ENCODE measurements around the gene FZR1.

The FZR1 gene

DNA sequence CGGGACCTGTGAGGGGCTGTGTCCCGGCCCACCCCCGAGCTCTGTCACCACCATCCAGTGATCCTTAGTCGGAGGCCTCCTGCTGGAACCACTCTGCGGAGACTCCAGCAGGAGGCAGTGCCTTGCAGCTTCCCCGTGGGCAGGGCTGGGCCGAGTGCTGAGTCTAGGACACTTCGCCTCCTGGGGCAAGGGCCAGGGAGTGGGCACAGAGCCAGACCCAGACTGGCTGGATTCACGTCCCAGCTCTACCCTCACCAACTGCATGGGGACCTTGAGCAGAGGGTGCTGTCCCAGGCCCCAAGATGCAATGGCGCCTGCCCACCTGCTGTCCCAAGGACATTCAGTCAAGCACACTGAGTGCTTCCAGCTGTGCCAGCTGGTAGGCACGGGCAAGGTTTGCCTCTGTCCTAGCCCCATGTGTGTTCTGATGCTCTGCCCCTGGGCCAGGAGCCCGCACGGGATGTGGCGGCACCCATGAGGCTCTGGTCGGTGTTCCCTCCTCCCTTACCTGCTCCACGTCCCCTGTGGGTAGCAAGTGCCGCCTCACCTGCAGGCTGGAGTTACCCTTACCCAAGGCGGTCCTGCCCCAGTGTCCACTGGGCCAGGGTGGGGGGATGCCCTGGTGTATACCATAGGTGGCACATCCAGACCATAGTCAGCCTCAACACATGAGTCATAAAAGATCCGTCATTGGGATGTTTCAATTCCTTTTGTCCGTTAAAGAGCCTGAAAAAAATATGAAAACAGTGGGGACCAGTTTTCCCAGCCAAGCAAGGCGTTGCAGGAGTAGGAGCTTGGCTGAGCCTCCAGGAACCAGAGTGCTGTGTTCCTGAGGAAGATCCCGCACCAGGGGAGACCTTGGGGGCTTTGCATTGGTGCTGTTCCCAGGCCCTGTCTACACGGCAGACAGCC lies 7.4 kb downstream of the FZR1 start:
- DNase-seq = peak in 4 of 51 donors; percentile 12 to 41 (median 18)

DNA sequence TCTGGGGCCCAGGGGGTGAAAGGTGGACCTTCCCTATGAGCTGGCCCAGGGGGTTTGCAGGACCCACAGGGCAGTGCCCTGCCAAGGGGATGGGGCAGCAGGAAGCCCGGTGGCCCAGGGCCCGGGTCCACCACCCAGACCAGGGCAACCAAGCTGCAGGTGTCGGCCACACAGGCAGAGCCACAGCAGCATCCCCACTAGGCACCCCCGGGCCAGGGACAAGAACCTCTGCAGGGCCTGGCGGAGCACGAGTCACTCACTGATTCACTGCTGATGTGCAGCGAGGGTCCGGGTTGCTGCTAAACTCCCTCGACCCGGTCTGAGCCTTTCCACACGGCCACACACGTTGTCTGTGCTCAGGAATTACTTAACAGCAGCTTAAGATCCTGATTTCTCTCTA lies 8.8 kb downstream of the FZR1 start:
- DNase-seq = no peak

DNA sequence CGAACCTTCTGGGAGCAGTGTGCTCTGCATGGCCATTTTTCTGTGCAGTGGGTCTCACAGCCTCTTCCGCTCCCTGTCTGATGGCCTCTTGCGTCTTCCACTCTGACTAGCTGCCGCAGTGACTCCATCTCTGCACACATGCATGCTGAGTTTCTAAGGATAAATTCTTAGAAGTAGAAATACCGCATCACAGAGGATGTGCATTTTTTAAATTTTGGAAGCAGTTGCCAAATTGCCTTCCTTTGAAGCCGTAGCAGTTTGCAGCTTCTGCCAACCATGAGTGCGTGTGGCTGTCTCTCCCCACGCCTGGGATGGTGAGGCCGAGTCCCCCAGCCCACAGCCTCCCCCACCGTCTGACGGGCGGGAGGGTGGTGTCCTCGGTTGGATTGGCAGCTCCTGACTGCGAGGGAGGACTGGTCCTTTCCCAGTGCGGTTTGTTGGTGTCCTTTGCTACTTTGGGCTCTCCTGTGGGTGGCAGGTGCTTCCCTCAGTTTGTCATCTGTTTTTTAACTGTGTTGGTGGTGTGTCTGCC lies 9.8 kb downstream of the FZR1 start:
- DNase-seq = peak in 1 of 51 donors; percentile 41

DNA sequence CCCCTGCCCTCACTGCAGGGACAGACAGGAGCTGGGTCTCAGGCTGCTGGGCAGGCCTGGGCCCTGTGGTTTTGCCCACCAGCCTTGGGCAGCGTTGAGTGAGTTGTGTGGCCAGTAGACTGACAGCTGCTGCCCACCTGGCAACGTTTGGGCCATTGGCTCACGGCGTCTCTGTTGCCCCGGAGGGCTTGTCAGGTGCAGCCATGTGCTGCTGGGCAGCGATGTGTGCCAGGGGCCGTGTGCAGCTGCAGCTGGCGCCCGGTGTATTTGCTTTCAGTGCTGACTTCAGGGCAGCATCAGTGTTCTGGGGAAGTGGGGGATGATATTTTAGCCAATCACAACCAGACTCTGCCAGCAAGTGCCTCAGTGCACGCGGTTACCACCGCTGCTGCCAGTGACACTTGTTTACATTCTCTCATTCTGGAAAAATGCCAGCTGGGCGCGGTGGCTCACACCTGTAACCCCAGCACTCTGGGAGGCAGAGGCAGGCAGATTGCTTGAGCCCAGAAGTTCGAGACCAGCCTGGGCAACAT lies 10.6 kb downstream of the FZR1 start:
- peak in 11 of 51 donors; percentile 10 to 37 (median 23) for DNase-seq

DNA sequence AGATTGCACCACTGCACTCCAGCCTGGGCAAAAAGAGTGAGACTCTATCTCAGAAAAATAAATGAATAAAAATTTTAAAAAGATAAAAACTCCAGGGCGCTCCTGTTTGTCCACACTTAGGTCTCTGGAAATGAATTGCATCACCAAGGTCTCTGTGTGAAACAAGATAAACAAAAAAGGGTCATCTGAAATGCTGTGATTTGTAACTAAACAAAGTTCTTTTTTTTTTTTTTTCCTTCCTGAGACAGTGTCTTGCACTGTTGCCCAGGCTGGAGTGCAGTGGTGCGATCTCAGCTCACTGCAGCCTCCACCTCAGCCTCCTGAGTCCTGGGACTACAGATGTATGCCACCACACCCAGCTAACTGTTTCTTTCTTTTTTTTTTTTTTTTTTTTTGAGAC lies 11.5 kb downstream of the FZR1 start:
- no peak for DNase-seq

DNA sequence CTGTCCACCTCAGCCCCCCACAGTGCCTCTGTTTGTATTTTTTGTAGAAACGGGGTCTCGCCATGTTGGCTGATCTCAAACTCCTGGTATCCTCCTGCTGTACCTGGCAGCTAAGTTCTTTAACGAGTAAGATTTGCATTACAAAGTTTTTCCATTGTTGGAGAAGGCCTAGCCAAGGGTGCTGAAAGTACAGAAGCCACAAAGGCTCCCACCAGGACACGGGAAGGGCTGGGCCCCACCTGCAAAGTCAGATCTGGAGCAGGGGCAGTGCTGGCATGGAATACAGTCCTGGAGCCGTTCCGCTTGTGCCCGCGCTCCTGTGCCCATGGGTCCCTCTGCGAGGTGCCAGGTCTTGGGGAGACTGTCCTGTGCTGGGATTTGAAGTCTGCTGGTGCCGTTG lies 12.1 kb downstream of the FZR1 start:
- DNase-seq = no peak

DNA sequence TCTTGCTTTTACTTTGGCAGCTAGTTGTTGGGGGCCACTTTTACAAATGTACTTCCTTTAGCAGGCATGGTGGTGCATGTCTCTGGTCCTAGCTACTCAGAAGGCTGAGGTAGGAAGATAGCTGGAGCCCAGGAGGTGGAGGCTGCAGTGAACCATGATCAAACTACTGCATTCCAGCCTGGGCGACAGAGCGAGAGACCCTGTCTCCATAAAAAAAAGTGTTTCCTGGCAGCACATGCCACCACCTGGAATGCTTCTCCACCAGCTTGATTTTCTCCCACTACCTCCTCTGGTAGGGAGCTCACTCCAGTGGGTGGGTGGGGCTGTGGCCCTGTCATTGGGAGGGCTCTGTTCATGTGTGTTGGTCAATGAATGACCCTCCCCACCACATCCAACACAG lies 12.5 kb downstream of the FZR1 start:
- DNase-seq = no peak

DNA sequence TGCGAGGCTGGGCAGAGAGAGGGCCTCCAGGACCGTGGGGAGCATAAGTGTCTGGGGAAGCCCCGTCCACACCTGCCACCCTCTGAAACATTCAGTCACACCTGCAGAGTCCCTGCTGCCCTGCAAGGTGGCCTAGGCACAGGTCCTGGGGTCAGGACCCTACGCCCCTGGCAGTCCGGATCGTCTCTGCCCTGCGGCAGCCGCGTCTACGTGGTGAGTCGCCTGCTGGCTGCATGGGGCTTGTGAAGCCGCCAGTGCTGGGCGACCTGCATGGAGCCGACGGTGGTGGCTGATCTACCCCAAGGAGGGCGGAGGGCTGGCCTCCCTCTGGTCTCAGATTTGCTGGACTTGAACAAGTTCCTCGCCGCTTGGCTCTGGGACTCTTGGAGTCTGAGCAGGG lies 13.0 kb downstream of the FZR1 start:
- no peak for DNase-seq

DNA sequence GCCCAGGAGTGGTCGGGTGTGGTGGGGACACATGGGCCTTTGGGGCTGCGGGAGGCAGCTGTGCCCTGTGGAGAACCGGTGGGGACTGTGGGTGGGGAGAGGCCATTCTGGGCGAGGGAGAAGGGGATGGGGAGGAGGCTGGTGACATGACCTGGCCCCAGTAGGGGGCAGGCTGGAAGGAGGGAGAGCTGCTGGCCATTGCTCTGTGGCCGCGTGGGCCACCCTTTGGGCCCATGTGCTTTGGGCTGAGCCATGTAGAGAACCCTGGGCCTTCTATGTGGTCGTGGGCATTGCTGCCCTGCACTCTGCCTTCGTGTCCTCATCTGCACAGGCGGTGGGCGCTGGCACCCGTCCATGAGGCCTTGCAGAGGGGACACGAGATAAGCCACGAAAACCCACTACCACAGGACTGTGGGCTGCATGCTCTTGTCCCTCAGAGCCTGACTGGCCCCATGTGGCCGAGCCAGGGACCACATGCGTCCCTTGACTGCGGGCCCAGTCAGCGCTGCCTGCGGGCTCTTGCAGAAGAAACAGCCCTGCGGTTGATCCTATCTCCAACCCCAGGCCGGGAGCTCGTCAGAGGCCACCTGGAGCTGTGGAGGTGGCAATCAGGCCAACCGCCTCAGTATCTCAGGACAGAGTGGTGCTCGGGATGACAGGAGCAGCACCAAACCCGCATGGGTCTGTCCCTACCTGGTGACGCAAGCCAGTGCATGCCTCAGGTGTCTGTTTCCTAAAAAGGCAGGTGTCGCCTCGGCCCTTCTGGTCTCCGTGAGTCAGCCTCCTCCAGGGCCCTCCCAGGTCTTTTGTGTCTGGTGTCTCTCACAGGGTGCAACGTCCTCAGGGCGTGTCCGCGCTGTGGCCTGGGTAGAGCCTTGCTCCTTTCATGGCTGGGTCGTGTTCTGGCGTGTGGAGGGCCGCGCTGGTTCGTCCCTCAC lies 14.3 kb downstream of the FZR1 start:
- no peak for DNase-seq

DNA sequence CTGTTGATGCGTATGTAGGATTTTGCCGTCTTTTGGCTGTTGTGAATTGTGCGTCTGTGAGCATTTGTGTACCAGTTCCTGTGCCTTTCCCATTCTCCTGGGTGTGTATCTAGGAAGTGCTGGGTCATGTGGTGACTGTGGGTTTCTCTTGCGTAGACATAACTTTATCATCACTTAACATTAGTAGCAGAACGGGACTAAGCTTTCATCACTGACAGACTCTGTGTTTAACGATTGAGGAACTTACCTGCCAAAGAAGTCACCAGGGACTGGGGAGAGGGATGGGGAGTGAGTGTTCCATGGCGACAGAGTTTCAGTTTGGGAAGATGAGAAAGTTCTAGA lies 15.0 kb downstream of the FZR1 start:
- DNase-seq = no peak

DNA sequence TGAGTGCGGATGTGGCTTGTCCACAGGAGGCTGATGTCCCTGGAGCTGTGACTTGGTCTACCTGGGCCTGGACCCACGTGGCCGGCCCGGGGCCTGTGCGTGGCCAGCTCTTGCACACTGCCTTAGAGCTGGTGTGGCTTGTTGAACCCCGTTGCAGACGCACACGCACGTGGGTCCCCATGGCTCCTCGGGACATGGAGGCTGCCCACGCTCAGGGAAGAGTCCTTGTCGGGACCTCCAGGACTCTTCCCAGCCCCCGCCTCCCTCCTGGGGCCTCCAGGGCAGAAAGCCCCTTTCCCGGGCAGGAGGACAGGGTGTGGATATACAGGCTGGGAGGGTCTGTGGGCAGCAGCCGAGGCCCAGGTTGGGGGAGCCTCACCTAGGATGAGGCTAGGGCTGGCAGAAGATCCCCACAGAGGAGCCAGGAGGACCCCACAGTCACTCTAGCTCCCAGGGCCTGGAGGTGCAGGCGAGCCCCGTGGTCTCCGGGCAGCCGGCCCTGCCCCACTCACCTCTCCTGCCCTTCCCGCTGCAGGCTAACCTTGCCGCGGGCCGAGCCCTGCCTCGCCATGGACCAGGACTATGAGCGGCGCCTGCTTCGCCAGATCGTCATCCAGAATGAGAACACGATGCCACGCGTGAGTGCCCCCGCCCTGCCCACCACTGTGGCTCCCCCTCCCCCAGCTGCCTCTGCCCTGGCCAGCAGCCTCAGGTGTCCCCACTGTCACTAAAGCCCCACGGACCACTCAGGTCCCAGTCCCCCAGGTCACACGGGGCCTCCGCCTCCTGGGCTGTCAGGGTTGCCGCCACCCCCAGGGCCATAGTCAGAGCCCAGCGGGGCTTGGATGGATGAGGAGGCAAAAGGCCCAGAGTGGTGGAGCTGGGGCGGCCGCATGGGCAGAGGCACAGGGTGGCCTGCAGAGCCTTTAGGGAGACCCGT lies 16.6 kb downstream of the FZR1 start:
- no peak for DNase-seq

DNA sequence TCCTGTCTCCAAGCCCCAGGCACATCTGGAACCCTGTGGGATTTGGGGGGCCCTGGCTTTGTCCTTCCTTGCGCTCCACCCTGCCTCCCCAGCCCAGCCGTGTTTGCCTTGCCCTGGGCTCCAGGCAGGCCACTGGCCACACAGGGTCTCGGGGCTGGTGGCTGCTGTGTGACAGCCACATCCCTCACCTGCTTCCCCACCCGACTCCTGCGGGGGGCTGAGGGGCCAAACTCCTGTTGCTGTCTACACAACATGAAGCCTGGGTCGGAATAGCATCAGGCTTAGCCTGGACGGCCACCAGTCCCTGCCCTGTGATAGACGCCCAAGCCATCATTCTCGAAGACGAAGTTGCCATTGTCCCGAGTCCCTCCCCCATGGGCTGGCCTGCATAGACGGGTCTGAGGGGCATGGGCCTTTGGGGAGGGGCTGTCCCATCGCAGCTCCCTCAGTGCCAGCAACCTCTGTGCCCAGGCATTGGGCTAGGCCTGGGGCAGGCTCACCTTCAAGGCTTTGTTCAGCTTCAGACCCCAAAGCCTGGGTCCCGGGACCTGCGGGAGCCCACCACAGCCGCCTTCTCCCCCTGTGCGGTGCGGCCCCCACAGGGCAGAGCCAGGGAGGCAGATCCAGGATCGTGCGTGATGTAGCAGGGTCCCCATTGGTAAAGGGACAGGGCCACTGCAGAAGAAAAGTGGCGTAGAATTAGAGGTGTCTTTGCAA lies 17.4 kb downstream of the FZR1 start:
- DNase-seq = no peak

DNA sequence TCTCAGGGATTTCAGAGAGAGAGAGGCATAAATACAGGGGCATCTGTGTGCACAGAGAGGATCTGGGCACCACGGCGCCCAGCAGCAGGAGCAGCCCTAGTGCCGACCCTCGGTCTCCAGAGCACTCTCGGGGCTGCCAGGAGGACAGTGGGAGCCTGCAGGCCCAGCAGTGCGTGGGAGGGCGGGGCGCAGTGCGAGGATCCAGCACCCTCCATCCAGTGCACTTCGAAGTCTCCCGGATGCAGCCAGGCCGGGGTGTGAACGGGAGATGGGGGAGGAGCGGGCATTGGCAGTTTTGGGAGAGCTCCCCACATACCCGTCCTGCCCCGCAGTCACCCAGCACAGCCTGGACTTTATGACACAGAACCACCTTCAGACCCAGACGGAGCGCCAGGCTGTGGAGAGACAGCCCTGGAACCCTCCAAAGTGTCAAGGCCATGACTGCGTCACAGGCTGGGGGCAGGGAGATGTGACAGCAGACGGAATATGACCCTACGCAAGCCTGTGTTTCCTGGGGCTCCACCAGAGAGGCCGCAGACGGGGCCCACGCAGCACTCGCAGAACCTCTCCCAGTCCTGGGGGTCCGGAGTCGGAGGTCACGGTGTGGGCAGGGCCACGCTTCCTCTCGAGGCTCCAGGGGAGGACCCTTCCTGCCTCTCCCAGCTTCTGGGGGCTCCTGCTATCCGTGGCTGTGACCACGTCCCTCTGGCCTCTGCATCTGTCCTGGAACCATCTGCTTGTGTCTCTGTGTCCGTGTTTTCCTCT lies 18.1 kb downstream of the FZR1 start:
- no peak for DNase-seq

DNA sequence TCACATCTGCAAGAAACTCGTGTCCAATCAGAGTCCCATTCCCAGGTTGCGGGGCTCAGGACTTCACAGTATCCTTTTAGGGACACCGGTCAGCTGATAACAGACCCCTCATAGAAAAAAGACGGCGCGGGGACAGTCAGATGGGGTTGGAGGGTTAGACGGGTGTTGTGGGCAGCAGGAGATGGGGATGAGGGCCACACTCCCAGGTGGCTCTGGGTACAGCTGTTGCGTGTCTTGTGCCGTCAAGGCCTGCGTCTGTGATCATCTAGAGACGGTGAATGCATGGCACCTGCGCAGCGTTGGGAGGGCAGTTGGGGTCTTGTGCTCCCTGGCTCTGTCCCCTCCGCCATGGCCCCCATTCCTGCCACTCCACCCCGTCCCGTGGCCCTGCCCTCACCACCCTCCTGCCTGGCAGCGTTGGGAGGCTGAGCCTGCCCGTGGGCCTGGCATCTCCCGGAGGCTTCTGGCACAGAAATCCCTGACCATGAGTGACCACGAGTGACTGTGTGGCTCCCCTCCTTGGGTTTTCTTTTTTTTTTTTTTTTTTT lies 18.9 kb downstream of the FZR1 start:
- no peak for DNase-seq

DNA sequence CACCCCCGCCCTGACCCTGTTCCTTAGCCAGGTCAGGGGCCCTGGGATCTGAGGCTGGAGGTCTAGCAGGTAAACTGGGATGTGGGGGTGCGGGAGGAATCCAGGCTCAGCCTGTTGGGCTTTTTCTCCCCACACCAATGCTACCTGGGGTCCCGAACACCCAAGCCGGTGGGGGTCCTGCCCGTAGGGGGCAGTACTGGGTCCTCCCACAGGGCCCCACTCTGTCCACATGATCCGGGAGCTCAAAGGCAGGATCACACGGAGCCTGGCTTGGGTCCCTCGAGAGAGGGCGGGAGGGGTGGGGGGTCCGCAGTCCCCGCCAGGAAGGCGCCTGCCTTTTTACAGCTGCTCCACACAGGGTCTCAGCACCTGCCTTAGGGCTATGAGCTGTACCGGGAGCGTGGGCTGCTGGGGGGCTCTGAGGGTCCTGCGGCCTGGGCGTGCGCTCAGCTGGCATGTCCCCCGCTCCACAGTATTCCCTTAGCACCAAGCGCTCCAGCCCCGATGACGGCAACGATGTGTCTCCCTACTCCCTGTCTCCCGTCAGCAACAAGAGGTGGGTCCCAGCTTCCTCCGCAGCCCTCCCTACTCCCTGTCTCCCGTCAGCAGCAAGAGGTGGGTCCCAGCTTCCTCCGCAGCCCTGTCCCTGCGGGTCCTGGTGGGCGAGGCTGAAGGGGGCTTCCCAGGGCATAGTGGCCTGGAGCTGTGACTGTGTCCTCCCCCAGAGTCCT lies 20.6 kb downstream of the FZR1 start:
- no peak for DNase-seq

DNA sequence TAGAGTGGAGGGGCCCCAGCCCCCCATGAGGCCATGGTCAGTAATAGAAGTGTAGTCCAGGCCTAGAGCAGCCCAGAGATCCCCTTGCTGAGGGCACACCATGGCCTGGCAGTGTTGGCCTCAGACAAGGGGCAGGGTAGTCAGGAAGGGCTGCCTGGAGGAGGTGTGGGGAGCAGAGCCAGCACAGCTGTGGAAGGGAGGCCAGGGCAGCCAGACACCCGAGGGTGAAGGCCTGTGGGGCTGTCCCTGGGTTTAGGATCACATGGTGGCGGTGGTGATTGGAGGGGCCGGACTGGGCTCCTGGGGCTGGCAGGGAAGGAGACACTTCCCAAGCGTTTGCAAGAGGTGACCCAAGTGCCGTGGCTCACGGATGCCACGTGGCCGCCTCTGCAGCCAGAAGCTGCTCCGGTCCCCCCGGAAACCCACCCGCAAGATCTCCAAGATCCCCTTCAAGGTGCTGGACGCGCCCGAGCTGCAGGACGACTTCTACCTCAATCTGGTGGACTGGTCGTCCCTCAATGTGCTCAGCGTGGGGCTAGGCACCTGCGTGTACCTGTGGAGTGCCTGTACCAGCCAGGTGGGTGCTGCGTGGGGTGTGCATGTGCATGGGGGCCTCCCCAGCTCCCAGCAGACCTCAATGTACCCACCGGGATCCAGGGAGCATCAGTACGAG lies 21.3 kb downstream of the FZR1 start:
- DNase-seq = no peak

DNA sequence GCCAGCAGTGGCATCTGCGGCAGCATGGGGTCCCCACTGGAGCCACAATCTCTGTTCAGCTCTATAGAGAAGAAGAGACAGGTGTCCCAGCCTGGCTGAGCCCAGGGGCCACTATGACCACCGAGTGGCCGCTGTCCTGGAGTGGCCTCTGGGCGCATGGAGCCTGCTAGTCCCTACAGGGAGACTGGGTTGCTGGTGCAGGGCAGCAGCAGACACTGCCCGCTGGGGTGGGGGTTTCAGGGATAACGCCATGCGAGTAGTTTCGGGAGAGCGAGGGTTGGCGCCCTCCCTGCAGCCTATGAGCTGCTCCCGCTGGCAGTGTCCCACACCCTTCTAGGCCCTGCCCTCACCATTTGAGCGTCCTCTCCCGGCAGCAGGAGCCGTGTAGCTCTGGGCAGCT lies 22.0 kb downstream of the FZR1 start:
- no peak for DNase-seq

Measured in hypothalamus (tissue), 51 donors.